ENCODE results near the gene TMEM141. TPM values are rescaled to one million over a fixed set of nuclear protein-coding genes. Genes with fewer than 3 reads are reported as not detected.

TMEM141 gene
- polyA plus RNA-seq, 1 donor (not counting 4 experiments of a cell fraction or from before 2014, with no cell fraction given) = 85.5 TPM

DNA sequence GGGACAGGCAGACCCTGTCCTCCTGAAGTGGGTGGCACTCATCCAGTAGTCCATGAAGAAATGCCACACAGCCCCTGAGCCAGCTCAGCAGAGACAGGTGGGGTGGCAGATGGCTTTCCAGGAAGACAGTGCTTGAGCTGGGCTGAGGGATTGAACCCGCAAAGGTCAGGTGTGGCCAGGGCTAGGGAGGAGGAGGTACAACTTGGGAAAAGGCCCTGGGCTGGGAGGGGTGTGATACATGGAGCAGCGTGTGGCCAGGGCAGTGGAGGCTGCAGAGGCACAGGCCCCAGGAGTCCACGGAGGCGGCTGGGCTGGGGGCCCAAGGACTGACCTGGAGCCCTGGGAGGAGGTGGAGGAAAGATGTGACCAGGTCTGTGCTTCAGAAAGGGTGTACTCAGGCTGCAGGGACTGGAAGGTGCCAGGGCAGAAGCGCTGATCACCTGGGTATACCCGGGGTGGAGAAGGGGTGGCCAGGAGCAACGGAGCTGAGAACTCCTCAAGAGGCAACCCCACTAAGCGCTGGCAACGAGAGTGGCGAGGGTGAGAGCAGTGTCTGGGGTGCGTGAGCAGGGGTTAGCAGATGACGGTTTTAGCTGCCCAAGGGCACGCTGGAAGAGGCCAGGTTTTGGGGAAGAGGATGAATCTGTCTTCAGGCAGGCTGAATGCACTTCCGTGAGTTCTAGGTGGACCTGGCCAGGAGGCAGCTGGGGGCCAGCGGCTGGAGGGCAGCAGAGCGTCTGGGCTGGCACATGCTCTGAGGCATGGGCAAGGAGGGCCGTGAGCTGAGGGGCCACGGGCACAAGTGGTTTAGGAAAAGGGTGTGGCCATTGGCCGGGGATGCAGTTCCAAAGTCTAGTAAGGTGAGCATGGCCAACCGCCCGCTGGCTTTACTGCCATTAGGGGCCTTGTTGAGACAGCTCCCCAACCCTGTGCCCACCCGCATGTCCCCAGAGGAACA, 12.7 kb downstream of the TMEM141 start:
- Histone ChIP-seq H3K9me3 (ENCODE audit: control insufficient read depth, low read depth, low read length) (no peaks in the 10 kb centered on the region), H3K36me3 (ENCODE audit: control insufficient read depth in 2 of 2, extremely low read depth in 1 of 2, insufficient read depth in 2 of 2, low read length in 2 of 2) (no peaks in the 10 kb centered on the region), H3K79me2 (ENCODE audit: control insufficient read depth, insufficient read depth, low read length) (peaks cover 9% of the 10 kb centered on the region), H3K9ac (ENCODE audit: control insufficient read depth, extremely low read depth, insufficient read depth, low read length) (no peak overlapping the region), H3K27ac (ENCODE audit: control insufficient read depth, insufficient read depth, low read length) (no peak overlapping the region), H3K27me3 (ENCODE audit: control insufficient read depth, extremely low read depth, insufficient read depth, low read length) (peaks cover 10% of the 10 kb centered on the region), H4K20me1 (ENCODE audit: control insufficient read depth, extremely low read depth, insufficient read depth, low read length) (no peaks in the 10 kb centered on the region), H2AFZ (ENCODE audit: control insufficient read depth, low read length) (no peak overlapping the region), H3K9me1 (ENCODE audit: control insufficient read depth, extremely low read depth, insufficient read depth, low read length) (no peaks in the 10 kb centered on the region), H3K4me1 (ENCODE audit: control insufficient read depth, extremely low read depth, insufficient read depth, low read length) (peaks cover 26% of the 10 kb centered on the region), H3K4me2 (ENCODE audit: control insufficient read depth, extremely low read depth, insufficient read depth, low read depth, low read length) (no peak overlapping the region), H3K4me3 (ENCODE audit: control insufficient read depth in 2 of 3, extremely low read depth in 1 of 3, insufficient read depth in 2 of 3, low read depth in 1 of 3, low read length in 3 of 3) (no peak overlapping the region)
- no peak for DNase-seq (ENCODE audit: low read depth, low spot score)
- dilution Hi-C loops (cut with MboI; ENCODE audit: extremely low pct_ligation_motif_present, low sequenced_read_pairs) = loop anchor here (25.0 kb wide), 1 partner anchor 133 kb away; the partner anchor contains the start of genes C8G and FBXW5
- no peak for FAIRE-seq
- TF ChIP-seq CTCF (optimal IDR thresholded peaks at IDR 0.05 in 1 of 3, IDR thresholded peaks at IDR 0.05 in 1 of 3, conservative IDR thresholded peaks at IDR 0.05 in 1 of 3; ENCODE audit: extremely low read depth in 1 of 3, insufficient read depth in 2 of 3, low read length in 3 of 3) (no peak), EZH2 (IDR thresholded peaks at IDR 0.05; ENCODE audit: low read length) (no peak)

GRCh38 chr9:136804509-136805206, 13.5 kb downstream of the TMEM141 start:
- Histone ChIP-seq H4K20me1 (ENCODE audit: control insufficient read depth, extremely low read depth, insufficient read depth, low read length) (no peaks in the 10 kb centered on the region), H3K9me3 (ENCODE audit: control insufficient read depth, low read depth, low read length) (no peaks in the 10 kb centered on the region), H3K36me3 (ENCODE audit: control insufficient read depth in 2 of 2, extremely low read depth in 1 of 2, insufficient read depth in 2 of 2, low read length in 2 of 2) (no peaks in the 10 kb centered on the region), H3K4me3 (ENCODE audit: control insufficient read depth in 2 of 3, extremely low read depth in 1 of 3, insufficient read depth in 2 of 3, low read depth in 1 of 3, low read length in 3 of 3) (no peak overlapping the region), H3K79me2 (ENCODE audit: control insufficient read depth, insufficient read depth, low read length) (peaks cover 17% of the 10 kb centered on the region), H3K27me3 (ENCODE audit: control insufficient read depth, extremely low read depth, insufficient read depth, low read length) (peaks cover 2% of the 10 kb centered on the region), H3K4me2 (ENCODE audit: control insufficient read depth, extremely low read depth, insufficient read depth, low read depth, low read length) (no peak overlapping the region), H3K9ac (ENCODE audit: control insufficient read depth, extremely low read depth, insufficient read depth, low read length) (no peak overlapping the region), H3K9me1 (ENCODE audit: control insufficient read depth, extremely low read depth, insufficient read depth, low read length) (no peaks in the 10 kb centered on the region), H2AFZ (ENCODE audit: control insufficient read depth, low read length) (no peak overlapping the region), H3K4me1 (ENCODE audit: control insufficient read depth, extremely low read depth, insufficient read depth, low read length) (peaks cover 22% of the 10 kb centered on the region), H3K27ac (ENCODE audit: control insufficient read depth, insufficient read depth, low read length) (no peak overlapping the region)
- no peak for DNase-seq (ENCODE audit: low read depth, low spot score)
- no peak for TF ChIP-seq CTCF (optimal IDR thresholded peaks at IDR 0.05 in 1 of 3, IDR thresholded peaks at IDR 0.05 in 1 of 3, conservative IDR thresholded peaks at IDR 0.05 in 1 of 3; ENCODE audit: extremely low read depth in 1 of 3, insufficient read depth in 2 of 3, low read length in 3 of 3)
- TF ChIP-seq EZH2 (IDR thresholded peaks at IDR 0.05; ENCODE audit: low read length) = no peak
- FAIRE-seq = no peak
- dilution Hi-C loops (cut with MboI; ENCODE audit: extremely low pct_ligation_motif_present, low sequenced_read_pairs) = loop anchor here (25.0 kb wide), 1 partner anchor 133 kb away; the partner anchor contains the start of genes C8G and FBXW5
